ENCODE results near the gene TNFAIP2.
"Not testable (repeated sequence)": the region's sequence is repeated elsewhere in the genome, so short reads cannot be mapped to it uniquely, and the experiment has no call there.

The TNFAIP2 gene

GRCh38 chr14:103107941-103108748 lies 15.1 kb upstream of the TNFAIP2 start:
- no peak for DNase-seq

DNA sequence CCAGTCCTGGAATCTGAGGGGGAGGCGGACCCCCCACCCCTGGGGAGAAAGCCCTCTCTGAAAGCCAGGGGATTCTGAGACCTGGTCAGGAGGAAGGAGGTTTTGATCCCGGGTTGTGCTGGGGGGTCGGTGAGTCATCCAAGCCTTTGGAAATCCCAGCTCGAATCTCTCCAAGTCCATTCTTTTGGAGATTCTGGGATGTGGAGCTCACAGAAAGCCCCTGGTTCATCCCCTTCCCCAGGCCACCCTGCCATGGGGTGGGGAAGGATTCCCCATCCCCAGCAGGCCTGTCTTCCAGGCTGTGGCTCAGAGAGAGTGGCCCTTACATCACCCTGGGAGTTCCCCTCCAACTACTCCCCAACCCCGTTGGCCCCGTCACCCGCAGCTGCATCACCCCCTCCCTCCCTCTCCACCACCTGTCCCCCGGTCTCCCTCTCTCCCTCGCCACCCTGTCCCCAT lies 14.5 kb upstream of the TNFAIP2 start:
- no peak for DNase-seq

DNA sequence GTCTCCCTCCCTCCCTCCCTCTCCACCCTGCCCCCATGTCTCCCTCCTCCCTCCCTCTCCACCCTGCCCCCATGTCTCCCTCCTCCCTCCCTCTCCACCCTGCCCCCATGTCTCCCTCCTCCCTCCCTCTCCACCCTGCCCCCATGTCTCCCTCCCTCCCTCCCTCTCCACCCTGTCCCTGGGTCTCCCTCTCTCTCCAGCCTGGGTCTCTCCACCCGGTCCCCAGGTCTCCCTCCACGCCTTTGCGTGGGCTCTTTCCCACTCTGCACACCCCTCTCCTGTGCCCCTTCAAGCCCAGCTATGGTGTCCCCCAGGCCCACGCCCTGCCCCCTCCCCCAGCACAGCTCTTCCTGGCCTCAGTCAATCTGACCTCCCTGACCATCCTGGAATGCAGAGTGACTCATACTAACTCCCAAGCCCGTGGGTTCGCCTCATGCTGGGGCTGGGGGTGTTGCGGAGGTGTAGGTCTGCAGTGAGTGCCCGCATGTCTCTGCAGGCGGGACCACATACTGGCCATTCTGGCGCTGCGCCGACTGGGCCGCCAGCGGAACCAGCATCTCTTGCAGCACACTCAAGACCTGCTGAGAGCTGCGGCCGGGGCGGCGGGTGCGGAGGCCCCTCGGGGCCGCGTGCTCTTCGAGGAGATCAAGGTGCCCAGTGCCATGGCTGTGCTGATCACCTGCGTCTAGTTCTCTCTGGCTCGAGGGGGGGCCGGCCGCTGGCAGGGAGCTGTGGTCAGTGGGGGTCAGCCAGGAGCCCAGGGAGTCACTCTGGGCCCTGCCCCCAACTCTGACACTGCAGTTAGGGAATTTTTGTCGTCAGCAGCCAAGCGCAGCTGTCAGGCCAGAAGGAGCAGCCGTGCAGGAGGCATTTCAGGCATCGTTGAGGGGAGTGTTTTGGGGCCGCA lies 13.5 kb upstream of the TNFAIP2 start:
- DNase-seq = no peak

DNA sequence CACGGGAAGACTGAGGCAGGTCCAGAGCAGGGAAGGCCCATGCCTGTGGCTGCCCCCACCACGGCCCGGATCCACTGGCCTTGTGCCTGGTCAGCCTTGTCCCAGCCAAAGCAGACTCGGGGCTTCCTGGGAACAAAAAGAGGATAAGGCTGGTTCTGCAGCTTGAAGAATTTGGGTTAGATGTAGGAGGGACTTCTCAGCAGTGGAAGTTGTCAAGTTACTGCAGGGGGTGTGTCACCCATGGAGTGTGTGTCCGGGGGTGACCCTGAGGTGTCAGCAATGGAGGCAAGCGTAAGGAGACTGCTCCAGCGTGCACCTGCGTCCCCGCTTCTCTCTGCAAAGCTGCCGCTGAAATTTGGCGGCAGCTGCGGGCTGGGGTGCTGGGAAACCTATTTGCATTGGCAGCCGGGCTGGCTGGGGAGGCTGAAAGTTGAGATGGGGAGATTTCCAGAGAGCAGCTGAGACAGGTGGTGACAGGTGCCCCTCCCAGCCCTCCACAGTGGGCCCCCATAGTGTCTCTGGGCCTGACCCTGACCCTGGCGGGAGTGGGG lies 12.5 kb upstream of the TNFAIP2 start:
- DNase-seq = no peak

- no peak for DNase-seq
Measured at GRCh38 chr14:103111232-103111868, 11.9 kb upstream of the TNFAIP2 start.

DNA sequence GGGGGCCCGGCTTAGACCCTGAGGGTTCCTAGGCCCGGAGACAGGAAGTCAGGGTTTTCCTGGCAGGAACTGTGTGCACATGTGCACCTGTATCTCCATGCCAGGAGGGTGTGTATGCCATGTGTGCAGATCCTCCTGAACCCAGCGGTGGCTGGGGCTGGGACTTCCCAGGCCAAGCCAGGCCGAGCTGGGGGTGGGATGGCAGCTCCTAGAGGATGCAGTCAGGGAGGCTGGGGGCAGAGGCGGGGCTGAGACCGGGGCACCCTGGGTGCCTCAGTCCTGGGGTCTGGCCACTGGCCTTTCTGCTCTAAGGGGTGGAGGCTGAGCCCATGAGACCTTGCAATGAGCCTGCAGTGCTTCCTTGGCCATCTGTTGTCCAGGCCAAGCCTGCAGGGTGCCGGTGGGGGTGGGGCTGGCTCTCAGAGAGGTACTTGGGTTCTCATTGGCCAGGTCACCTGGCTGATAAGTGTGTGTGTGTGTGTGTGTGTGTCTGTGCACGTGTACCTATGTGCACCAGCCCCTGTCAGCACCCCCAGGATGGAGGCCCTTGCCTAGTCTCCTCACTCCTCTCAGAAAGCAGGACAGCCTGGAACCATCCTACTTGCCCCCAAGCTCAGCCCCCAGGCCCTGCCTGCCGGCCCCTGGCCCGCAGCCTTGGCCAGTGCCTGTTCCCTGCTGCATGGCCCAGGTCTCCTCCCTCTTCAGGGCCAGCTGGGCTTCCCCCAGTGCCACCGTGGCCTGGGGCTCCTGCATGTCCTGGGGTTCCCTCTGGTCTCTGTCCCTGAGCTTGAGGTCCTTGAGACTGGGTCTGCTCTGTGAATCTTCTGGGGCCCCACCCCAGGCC lies 10.6 kb upstream of the TNFAIP2 start:
- DNase-seq = no peak

DNA sequence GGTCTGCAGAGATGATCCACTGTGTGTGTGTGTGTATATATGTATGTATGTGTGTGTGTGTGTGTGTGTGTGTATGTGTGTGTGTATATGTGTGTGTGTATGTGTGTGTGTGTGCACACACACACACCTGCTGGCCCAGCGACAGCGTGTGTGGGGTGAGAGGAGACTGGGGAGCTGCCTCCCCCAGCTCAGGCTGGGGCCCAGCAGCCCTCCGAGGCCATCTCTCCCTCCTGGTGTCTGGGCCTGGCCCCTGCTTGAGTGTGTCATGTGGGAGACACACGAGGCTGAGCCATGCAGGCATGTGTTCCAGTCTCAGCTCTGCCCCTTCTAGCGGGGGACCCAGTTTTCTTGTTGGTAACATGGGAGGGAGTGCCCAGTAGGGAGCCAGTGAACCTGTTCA lies 10.0 kb upstream of the TNFAIP2 start:
- no peak for DNase-seq

DNA sequence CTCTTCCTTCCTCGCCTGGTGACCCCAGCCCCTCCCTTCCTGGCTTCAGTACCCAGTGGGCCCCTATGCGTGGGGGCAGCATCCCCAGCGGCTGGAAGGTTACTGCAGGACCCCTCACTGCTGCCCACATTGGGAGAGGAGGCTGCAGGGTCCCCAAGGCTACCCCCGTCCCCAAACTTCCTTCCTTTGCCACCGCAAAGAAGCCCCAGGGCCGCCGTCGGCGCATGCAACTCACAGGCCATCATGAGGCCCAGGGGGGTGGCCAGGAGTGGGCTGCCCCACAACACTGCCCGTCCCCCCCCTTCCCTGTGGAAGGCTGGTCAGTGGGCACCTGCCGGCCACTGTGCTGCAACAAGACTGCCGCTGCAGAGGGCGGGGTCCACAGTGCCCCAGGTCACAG lies 9.5 kb upstream of the TNFAIP2 start:
- DNase-seq = no peak

GRCh38 chr14:103115086-103115679 lies 8.1 kb upstream of the TNFAIP2 start:
- not testable (repeated sequence) for DNase-seq

GRCh38 chr14:103115845-103116572 lies 7.3 kb upstream of the TNFAIP2 start:
- DNase-seq = no peak

GRCh38 chr14:103116636-103117035 lies 6.6 kb upstream of the TNFAIP2 start:
- no peak for DNase-seq

DNA sequence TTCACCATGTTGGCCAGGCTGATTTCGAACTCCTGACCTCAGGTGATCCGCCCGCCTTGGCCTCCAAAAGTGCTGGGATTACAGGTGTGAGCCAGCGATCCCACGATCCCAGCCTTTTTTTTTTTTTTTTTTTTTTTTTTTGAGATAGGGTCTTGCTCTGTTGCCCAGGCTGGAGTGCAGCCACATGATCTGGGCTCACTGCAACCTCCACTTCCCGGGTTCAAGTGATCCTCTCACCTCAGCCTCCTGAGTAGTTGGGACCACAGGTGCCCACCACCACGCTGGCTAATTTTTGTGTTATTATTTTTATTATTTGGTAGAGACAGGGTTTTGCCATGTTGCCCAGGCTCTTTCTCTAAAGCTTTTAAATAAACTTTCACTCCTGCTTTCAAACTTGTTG lies 5.8 kb upstream of the TNFAIP2 start:
- DNase-seq = not testable (repeated sequence)

GRCh38 chr14:103118018-103118662 lies 5.1 kb upstream of the TNFAIP2 start:
- DNase-seq = no peak

GRCh38 chr14:103118663-103119404 lies 4.4 kb upstream of the TNFAIP2 start:
- DNase-seq = no peak

- not testable (repeated sequence) for DNase-seq
Measured at GRCh38 chr14:103119527-103119926, 3.7 kb upstream of the TNFAIP2 start.

DNA sequence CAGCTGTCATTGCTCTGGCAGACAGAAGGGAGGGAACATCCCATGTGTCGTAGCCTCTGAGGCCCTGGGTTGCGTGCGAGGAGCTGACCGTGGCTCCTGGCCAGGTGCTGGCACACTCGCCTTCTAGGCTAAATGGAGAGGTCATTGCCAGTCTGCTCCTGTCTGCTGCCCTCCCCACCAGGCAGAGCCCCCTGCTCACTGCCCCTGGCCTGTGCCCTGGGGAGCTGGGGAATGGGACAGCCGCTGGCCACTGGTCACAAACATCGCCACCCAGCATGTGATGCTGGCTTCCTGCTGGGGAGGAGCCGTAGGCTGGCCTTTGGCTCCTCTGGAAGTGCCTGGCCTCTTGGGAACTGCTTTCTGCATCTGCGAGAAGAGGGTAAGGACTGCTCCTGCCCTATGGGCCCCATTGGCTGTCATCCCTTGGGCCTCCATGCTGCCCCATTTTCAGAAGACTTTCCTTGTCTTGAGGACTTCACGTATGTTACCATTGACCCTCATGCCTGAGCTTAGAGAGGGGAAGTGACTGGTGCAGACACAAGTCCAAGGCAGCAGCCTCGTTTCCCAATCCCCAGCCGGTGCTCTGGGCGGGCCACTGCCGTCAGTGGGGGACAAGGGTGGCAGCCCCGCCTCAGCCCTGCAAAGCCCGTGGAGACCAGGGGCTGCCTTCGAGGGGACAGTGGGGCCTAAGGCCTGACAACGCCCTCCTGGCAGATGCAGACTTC lies 2.0 kb upstream of the TNFAIP2 start:
- no peak for DNase-seq

- no peak for DNase-seq
Measured at GRCh38 chr14:103121846-103122584, 1.2 kb upstream of the TNFAIP2 start.

DNA sequence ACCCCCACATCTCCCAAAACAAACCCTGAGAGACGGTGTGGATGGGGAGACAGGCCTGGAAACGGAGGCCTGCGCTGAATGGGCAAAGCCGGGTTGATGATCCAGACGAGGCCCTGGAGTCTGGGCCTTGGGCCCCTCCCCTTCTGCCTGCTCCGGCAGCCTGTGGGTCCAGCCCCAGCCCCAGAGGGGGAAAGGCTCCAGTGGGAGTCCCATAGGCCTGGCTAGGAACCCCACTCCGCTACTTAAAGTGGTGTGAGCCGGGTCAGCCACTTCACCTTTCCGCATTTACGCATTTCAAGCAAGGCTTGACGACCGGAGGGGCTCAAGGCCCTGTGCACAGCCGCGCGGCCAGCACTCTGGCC lies 695 bp upstream of the TNFAIP2 start:
- no peak for DNase-seq

All from activated CD8-positive, alpha-beta memory T cell treated with anti-CD3 and anti-CD28 coated beads for 24 hours (primary cell).